Esophagus muscularis mucosa (tissue), 4 donors: ENCODE results near the gene NUP93.

Experiments used
- CTCF ChIP-seq, 3 experiments: fragments of 200-600 bp in 2 of 3; fragments of 450-650 bp in 1 of 3; sonication (generic) in 2 of 3; IDR thresholded peaks; one replicate each; pipeline ENCODE4 v1.5.1; 2017 to 2019; ENCODE audit warnings: antibody characterized with exemption in 3 of 3, mild to moderate bottlenecking in 2 of 3, moderate library complexity in 1 of 3
- EP300 ChIP-seq: sonication (generic); formaldehyde crosslinking; IDR thresholded peaks from one replicate; pipeline ENCODE4 v1.6.1; 2017; ENCODE audit warnings: antibody characterized with exemption
- POLR2A ChIP-seq: fragments of 450-650 bp; IDR thresholded peaks from one replicate; pipeline ENCODE4 v1.6.1; 2017; ENCODE audit warnings: antibody characterized with exemption, moderate library complexity, mild to moderate bottlenecking, low read depth
- POLR2AphosphoS5 ChIP-seq, 2 donors: sonication (generic); formaldehyde crosslinking; IDR thresholded peaks; one replicate each; pipeline ENCODE4 v1.6.1; 2017; ENCODE audit warnings: antibody characterized with exemption in 2 of 2

DNA sequence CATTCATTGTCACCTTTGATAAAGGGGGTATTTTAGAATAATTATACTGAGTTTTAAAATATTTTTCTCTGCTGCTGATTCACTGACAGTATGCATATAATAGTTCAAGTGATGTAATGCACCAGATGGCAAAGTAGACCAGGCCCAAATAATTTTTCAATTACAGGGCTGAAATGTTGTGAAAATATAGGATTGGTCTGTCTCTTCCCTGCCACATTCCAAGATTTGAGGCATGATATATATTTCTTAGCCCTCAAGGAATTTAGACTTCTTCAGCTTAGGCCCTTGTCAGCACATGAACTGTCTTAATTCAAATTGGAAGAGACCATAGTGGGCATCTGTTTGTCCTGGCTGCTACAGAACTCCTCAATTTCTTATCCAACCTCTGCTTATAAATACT is 95.9 kb downstream of the NUP93 start:
- no peak for TF ChIP-seq CTCF (IDR thresholded peaks at IDR 0.05)
- no peak for TF ChIP-seq EP300
- no peak for TF ChIP-seq POLR2AphosphoS5 (IDR thresholded peaks at IDR 0.05)
- TF ChIP-seq POLR2A, result no peak
